GM19468 (cell line): ENCODE data around the gene IGFLR1.
"Not testable (repeated sequence)": the region's sequence is repeated elsewhere in the genome, so short reads cannot be mapped to it uniquely, and the experiment has no call there.

Experiments used
- ATAC-seq: cut with Tn5 transposase; IDR thresholded peaks from one replicate; pipeline ENCODE4 v1.9.1; 2021; ENCODE audit warnings: mild to moderate bottlenecking, moderate library complexity, moderate number of reproducible peaks; ENCODE audit not compliant: unreplicated experiment; ENCODE audit errors: extremely low read depth

The IGFLR1 gene

DNA sequence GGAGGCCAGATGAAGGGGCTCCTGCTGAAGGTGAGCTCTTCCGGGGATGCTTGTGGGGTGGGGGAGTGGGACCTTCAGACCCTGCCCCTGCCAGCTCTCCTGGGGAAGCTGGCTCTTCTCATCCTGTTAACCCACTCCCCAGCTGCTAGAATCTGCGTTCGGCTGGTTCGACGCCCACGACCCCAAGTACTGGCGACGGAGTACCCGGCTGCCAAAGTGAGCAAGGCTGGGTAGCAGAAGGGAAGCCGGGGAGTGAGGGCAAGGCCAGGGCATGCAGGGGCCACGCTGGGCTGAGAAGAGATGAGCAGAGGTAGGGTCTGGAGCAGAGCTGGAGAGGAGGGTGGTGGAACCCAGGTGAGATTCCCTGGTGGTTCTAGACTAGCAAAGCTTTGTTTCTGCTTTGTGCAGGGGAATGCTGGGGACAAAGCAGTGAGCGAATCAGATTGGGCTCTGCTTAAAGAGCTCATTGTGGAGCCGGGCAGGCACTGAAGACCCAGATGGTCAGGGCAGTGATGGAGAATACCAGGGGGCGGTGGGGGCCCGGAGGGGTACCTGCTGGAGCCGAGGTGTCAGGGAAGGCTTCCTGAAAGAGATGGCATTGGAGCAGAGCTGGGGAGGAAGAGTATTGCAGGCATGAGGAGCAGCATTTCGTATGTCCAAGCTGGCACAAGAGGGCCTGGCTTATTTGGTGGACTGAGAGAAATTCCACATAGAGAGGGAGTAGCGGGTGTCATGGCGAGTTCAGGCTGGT is 14.1 kb downstream of the IGFLR1 start:
- ATAC-seq = no peak

DNA sequence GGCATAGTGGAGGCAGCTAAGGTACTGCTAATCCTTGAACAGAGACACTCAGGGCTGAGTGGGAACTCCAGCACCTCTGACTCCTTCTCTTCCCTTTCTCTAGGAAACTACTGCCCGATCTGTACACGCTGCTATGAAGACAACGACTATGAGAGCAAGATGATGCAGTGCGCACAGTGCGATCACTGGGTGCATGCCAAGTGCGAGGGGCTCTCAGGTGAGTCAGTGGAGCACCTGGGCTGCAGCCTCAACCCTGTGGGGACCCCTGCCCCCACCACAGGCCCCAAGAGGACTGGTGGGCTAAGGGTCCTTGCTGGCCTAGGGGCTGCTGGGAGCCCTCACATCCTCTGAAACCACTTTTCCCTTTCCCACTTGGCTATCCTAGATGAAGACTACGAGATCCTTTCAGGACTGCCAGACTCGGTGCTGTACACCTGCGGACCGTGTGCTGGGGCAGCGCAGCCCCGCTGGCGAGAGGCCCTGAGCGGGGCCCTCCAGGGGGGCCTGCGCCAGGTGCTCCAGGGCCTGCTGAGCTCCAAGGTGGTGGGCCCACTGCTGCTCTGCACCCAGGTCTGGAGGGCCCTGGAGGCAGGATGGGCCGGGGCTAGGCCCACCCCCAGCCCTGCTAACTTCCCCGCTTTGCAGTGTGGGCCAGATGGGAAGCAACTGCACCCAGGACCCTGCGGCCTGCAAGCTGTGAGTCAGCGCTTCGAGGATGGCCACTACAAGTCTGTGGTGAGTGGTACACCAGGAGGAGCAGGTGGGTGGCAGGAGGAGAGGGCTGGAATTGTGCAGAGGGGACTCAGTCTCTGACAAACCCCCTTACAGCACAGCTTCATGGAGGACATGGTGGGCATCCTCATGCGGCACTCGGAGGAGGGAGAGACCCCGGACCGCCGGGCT is 14.9 kb downstream of the IGFLR1 start:
- ATAC-seq = no peak

- ATAC-seq = no peak
Observed at GRCh38 chr19:35725216-35725861, 16.9 kb downstream of the IGFLR1 start.

GRCh38 chr19:35724560-35724959 is 17.7 kb downstream of the IGFLR1 start:
- ATAC-seq = no peak

- ATAC-seq = not testable (repeated sequence)
Observed at GRCh38 chr19:35724132-35724531, 18.1 kb downstream of the IGFLR1 start.

- ATAC-seq = no peak
Observed at GRCh38 chr19:35723671-35724070, 18.6 kb downstream of the IGFLR1 start.

DNA sequence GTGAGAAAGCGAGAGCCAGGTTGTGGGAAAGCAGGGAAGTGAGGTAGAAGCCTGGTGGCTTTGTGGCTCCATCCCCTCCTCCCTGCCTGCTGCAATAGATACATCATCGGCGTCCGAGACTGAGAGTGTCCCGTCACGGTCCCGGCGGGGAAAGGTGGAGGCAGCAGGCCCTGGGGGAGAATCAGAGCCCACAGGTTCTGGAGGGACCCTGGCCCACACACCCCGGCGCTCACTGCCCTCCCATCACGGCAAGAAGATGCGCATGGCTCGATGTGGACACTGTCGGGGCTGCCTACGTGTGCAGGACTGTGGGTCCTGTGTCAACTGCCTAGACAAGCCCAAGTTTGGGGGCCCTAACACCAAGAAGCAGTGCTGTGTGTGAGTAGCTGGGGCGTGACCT is 19.4 kb downstream of the IGFLR1 start:
- no peak for ATAC-seq

DNA sequence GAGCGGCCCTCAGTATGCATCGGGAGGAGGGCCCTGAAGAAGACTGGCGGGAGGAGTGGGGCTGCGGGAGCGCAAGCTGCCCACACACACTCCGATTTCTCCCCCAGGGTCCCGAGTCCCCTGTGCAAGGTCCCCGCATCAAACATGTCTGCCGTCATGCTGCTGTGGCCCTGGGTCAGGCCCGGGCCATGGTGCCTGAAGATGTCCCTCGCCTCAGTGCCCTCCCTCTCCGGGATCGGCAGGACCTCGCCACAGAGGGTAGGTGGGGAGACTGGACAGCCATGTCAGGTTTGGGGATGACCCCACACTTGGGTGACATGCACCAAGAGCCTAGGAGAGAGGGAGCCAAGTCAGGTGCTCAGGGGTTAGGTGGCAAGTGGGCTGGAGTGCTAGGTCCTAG is 19.8 kb downstream of the IGFLR1 start:
- no peak for ATAC-seq

GRCh38 chr19:35721374-35721773 is 20.9 kb downstream of the IGFLR1 start:
- no peak for ATAC-seq

- ATAC-seq = no peak
Observed at GRCh38 chr19:35720648-35721047, 21.6 kb downstream of the IGFLR1 start.

- no peak for ATAC-seq
Observed at GRCh38 chr19:35720163-35720524, 22.1 kb downstream of the IGFLR1 start.

- ATAC-seq = no peak
Observed at GRCh38 chr19:35719402-35720162, 22.7 kb downstream of the IGFLR1 start.

DNA sequence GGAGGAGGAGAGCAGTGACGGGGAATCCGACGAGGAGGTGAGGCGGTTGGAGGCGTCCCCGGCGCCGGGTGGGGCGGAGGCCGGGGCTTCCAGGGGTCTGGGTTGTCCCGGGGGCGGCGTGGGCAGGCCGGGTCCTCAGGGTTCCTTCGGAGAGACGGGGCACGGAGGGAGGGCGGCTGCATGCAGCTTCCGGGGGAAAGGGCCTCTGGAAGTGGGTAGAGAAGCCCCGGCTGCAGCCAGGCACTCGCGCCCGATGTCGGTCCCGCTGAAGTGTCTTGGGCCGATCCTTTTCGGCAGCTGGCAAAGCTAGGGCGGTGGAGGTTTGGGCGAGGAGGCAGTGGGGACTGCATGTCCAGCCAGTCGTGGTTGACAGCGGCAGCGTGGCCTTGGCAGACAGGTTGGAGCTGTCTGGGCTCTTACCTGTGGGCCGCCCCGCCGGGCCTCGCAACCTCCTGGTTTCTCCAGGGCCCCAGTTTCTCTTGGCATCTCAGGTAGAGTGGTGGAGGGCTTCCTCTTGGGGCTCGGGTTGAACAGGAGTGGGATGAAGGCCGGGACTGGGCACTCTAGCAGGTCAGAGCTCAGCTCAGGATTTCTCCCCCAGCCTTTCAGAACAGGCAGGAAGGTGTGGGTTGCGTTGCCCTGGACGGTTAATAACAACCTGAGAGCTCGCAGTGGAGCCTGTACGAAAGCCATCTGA is 23.8 kb downstream of the IGFLR1 start:
- no peak for ATAC-seq

DNA sequence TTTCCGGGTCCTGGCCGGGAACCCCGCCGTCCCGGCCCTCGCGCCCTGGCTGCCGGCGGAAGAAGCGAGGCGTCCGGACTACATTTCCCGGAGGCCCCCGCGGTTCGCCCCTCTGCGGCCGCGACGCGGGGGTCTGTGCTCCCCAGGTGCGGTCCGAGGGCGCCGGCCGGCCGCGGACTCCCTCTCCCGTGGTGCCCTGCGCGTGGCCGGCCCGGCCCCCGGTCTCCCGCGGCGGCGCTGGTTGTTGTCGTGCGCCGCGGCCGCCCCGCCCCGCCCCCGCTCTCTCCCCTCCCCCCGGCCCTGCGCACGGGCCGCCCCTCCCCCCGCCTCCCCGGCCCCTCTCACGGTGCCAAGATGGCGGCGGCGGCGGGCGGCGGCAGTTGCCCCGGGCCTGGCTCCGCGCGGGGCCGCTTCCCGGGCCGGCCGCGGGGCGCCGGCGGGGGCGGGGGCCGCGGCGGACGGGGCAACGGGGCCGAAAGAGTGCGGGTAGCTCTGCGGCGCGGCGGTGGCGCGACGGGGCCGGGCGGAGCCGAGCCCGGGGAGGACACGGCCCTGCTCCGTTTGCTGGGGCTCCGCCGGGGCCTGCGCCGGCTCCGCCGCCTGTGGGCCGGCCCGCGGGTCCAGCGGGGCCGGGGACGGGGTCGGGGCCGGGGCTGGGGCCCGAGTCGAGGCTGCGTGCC is 24.4 kb downstream of the IGFLR1 start, which contains the start of gene KMT2B:
TSS of gene KMT2B (plus strand) at position 339 of the 680 bp plus-strand sequence. CDS start at position 355, 16 bp downstream.
- no peak for ATAC-seq

DNA sequence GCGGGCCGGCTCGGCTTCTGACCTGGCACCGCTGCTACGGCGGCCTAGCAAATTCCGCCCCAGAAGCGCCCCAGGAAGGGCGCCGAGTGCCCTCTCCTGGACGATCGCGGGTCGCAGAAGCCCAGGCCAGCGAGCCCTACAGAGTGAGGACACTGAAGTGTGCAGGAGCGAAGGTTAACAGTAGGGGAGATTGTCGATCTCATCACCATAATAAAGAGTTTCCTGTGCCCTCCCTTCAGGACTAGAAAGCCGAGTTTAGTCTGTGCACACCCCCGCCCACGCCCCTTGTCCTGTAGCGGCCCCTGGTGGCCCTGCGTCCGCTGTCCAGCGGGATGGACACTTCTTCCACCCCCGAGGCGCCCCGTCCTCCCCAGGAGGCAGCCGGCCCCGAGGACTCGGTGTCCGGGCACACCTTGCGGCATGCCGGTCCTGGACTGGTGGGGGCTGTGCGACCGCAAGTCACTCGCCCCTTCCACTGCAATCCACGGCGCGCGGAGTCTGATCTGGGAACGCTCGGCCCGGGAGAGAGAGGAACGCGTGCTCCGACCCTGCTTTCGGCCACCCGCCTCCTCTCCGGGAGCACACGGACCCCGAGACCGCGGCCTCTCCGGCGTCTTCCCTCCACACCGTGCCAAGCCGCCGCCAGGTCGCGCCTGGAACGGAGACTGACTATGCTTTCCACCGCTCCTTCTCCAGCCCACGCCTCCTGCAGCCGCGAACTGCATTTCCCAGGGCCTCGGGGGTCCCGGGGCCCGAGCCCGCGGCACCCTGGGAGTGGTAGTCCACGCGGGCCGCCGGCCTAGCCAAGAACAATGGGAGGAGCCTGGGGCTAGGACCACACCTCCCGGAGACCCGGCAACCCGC is 25.2 kb downstream of the IGFLR1 start:
- peak; percentile 59 for ATAC-seq

- ATAC-seq = no peak
Observed at GRCh38 chr19:35715981-35716800, 26.1 kb downstream of the IGFLR1 start.

DNA sequence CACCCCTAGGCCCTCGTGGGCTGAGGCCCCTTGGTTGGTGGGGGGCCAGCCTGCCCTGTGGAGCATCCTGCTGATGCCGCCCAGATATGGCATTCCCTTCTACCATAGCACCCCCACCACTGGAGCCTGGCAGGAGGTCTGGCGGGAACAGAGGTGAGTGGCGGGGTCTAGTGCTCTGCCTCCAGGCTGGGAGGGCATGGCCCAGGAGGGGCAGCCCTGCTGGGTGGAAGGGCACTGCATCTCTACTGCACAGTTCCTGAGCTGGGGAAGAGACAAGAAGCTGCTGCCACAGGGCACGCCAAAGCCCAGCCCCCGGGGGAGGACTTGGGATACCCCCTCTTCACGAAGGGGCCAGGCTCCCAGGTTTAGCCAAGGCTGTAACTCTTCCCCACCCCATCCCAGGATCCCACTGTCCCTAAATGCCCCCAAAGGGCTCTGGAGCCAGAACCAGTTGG is 26.9 kb downstream of the IGFLR1 start:
- ATAC-seq = no peak
